CD1c-positive myeloid dendritic cell (primary cell): ENCODE measurements around the gene RGS18.
"Not testable (repeated sequence)": the region's sequence is repeated elsewhere in the genome, so short reads cannot be mapped to it uniquely, and the experiment has no call there.

ENCODE experiments used
- DNase-seq: peaks from one replicate; pipeline ENCODE4 v3.0.0-alpha.2; 2016; ENCODE audit errors: extremely low spot score

The RGS18 gene, protein sequence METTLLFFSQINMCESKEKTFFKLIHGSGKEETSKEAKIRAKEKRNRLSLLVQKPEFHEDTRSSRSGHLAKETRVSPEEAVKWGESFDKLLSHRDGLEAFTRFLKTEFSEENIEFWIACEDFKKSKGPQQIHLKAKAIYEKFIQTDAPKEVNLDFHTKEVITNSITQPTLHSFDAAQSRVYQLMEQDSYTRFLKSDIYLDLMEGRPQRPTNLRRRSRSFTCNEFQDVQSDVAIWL

DNA sequence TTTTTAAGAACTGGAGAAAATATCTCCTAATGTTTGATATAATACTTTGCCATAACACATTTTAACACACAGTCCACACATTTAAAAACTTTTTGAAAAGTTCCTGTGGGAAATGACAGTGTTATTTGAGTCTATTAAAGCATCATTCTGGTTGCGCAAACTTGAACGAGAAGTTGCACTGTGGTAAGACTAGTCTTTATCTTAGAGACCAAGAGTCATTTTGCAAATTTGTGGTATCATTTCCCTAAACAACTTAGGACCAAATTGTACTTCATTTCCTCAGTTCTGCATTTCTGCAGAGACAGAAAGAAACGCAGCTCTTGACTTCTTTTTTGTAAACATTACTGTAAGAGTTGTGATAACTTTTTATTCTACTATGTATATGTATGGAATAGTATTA is at the start of gene RGS18:
RGS18 (plus strand) TSS at position 282 of the 400 bp plus-strand sequence. CDS start 176 bp downstream, outside the sequence.
- DNase-seq: peak; percentile 95

- no peak for DNase-seq
Observed at GRCh38 chr1:192109576-192109975, 48.7 kb upstream of the RGS18 start.

GRCh38 chr1:192115000-192115399 is 43.3 kb upstream of the RGS18 start:
- no peak for DNase-seq

DNA sequence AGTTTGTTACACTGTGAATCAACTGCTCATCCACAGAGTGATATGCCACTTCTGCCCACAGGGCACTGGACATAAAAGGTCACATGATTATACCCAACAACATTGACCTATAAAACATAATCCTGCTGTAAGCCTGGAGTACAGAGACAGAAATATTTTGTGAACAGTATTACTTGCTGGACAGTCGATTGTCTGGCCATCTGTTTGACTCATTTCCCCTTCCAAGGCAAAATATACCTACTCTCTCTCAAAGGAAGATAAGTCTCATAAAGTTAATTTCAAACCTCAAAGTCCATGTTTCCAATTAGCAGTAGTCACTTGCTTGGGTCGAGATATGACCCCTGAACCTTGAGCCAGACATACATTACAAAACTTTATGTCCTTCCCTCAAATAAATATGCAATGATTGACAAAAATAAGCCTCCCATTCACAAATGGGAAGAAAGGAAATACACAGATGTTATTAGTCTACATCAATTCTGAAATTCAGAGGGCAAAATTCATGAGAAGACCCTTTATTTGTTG is 39.3 kb upstream of the RGS18 start:
- DNase-seq: no peak

- DNase-seq: no peak
Observed at GRCh38 chr1:192119701-192120100, 38.6 kb upstream of the RGS18 start.

DNA sequence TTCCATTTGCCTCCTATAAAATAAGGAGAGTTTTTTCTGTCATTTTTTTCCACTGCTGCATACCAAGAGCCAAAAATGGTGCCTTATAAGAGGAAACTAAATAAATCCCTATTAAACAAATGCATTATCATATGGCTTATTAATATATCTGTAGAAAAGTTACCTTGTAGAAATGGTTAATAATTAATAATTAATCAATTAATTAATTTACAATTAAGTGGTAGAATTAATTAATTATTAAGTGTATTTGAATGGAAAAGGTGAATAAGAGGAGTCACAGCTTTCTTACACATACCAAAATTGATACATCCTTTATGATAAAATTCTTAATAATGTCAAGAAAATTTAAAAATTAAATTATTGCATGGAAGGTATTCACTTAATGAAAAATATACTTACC is 35.6 kb upstream of the RGS18 start:
- no peak for DNase-seq

DNA sequence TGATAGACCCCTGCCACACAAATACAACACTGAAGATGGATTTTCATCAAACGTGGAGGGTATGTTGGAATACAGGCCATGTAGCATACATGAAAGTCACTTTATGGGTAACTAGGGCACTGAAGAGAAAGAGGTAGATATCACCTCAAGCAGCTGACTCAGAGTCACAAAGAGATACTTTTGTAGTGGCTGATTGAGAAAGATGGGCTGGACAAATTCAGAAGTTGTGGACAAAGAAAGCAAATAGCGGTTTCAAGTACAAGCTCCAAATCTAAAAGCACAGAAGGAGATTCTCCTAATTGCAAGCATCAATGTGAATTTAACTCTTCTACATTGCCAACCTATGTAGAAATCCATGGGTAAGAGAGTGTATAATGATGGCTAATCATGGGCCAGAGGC is 35.0 kb upstream of the RGS18 start:
- no peak for DNase-seq

DNA sequence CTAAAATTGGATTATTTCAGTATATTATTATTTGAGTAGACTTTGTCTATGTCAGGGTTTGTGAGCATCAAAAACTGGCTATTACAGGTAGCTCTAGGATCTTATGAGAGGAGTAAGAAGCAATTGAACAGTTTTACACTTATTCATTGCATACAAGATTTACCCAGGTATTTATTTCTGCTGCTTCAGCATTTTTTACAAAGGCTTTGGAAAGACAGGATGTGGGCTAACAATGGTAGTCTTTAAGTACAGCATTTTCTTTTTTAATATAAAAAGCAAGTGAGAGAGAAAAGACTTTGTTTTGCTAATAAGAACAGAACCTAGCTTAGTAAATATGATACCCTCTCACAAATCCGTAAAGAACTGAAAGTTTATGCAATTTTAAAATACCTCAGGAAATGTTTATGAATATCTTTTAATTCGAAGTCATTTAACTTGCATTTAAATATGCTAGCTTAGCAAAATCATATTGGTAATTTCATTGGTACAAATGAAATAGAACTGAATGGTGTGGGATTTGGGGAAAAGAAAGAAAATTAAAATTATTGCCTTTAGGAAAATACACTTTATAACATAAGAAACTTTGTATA is 32.1 kb upstream of the RGS18 start:
- no peak for DNase-seq

- no peak for DNase-seq
Observed at GRCh38 chr1:192130175-192130574, 28.1 kb upstream of the RGS18 start.

GRCh38 chr1:192130865-192131264 is 27.4 kb upstream of the RGS18 start:
- DNase-seq: not testable (repeated sequence)

DNA sequence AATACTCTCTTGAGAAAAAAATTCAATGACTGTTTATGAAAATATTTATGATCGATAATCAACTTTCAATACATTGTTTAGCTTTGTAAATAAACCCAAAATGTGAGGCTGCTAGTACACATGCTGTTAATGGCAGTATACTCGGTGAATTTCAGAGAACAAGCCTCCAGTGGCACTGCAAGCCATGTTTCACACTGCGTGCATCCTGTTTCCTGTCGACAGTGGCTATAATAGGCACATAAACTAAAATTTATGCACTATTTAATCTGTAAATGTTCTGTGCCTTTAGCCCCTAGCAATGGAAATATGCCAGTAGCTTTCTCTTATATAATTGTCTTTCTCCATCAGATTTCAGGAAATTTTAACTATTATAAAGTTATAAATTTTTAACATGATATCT is 26.3 kb upstream of the RGS18 start:
- DNase-seq: no peak

DNA sequence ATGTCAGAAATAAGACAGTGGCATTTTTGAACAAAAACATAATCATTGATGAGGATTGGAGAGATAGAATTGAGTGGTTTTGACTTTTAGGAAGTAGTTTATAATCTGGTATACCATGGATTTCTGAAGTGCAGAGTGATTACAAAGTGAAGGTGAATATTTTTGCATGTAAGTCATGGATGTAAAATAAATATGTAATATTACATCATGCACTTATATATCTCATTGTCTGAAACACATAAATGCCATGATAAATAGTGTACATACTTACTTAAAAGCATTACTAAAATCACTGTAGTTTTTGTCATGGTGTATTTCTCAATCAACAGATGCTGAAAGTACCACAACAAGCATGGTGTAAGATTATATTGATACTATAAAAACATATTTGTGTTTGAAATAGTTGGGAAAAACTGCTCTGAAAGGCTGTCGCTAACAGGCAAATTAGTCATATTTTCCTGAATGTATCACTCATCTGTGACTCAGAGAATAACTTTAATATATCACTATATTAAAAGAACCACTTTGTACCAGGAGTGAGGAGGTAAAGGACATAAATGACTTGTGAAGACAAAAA is 24.8 kb upstream of the RGS18 start:
- DNase-seq: no peak

- DNase-seq: no peak
Observed at GRCh38 chr1:192140382-192140781, 17.9 kb upstream of the RGS18 start.

GRCh38 chr1:192147221-192147620 is 11.0 kb upstream of the RGS18 start:
- no peak for DNase-seq

GRCh38 chr1:192147696-192148095 is 10.6 kb upstream of the RGS18 start:
- no peak for DNase-seq

DNA sequence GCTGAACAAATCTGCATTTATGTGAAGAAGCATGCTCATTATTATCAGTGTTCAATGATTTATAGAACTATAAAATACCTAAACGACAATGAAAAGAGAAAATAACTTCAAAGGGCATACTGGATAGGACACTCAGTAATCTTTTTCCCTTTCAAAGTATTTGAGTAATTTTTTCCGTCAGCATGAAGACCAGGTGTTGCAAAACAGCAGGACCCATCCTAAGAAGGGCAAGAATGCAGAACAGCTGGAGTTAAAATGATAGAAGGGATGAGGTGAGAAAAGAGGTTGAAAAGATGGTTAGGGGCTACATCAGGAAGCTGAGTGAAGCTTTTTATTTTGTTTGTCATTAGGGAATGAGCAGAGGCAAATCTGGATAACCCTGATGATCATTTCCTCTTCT is 7.1 kb upstream of the RGS18 start:
- DNase-seq: no peak

DNA sequence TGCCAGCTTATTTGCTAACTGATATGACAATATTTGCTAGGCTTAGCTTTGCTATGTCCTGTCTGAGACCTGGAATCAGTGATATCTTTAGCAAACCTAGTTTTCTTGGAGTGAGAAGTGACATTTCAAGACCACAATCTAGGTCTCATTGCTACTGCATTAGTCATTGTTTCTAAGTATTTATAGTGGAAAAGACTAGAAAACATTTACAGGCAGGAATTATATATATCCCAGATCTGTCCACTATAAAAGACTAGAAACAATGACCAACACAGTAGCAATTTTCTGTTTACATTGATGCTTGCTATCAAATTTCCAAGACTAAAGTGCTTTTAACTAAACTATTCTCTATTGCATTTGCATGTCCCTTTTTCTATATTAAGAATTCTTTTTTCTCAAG is 5.0 kb upstream of the RGS18 start:
- no peak for DNase-seq

DNA sequence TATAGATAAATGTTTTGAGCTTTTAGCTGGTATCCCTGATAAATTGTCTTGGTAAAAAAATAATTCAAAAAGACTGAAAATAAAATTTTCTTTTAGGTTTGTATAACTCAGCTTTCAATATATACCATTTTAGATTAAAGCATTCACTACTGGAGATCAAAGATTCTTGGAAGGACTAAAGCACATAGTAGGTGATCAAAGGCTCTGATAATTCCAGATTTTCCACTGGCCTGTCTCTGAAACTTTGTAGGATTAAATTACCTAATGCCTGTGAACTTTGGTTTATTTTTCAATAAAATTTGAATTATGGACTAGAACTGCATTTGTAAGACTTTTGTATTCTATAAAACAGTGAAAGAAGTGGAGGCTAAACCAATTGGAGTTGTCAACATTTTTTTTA is 1.2 kb upstream of the RGS18 start:
- no peak for DNase-seq

- DNase-seq: peak; percentile 62
Observed at GRCh38 chr1:192159014-192159413, 752 bp downstream of the RGS18 start.

DNA sequence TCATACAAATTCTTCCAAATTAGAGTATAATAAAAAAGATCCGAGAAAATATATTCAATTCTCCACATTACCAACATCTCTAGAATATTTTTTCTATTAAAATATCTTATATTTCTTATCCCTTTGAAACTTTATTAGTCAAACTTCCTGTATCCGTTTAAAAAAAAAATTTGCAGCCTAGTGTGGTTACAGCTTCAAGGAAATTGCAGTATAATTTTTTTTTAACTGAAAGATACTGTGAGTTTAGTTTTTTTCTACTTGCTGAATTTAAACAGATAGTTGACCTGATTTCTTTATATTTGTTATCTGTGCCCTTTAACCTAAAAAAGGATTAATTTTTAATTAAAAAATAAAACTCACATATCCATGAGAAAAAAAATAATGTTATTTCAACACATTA is 1.5 kb downstream of the RGS18 start:
- peak; percentile 62 for DNase-seq

DNA sequence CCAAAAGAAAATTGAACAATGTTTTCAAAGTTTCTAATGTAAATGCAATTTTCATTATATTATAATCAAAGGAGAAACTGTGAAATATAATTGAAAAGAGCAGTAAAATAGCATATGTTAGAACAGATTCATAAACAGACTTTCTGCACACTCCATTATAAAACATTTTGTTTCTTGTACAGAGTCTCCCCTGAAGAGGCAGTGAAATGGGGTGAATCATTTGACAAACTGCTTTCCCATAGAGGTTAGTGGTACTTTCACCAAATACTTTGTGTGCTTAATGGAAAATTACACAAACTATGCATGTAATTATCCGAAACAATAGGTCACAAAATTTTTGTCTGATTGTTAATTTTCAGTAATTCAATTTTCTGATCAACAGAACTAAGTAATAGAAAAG is 1.9 kb downstream of the RGS18 start:
- no peak for DNase-seq

DNA sequence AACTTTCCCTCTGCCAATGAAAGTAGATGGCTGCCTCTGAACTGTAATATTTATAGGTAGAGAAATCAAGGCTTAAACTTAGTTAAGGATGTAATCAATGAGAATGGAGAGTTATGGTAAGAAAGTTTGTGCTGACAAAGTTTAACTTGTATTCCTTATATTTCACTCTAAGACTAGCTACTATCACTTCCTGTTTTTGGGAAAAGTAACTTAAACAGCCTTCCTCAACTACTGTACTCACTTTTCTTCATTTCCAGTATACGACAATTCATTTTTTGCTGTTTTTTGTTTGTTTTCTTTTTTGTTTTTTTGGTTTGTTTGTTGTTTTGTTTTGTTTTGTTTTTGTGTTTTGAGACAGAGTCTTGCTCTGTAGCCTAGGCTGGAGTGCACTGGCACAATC is 3.7 kb downstream of the RGS18 start:
- DNase-seq: peak; percentile 57

GRCh38 chr1:192162376-192162775 is 4.1 kb downstream of the RGS18 start:
- DNase-seq: no peak
